C4-2B (cell line): ENCODE results near the gene PHACTR1.

ENCODE experiments used
- ZFX ChIP-seq: fragments of 450-650 bp; IDR thresholded peaks from 2 replicates; pipeline ENCODE4 v1.6.1; 2017
- TF ChIP-seq, protein P1 (sequence below): fragments of 450-650 bp; conservative IDR thresholded peaks from 2 replicates; pipeline ENCODE4 v1.5.1; 2017; ENCODE audit warnings: mild to moderate bottlenecking

DNA sequence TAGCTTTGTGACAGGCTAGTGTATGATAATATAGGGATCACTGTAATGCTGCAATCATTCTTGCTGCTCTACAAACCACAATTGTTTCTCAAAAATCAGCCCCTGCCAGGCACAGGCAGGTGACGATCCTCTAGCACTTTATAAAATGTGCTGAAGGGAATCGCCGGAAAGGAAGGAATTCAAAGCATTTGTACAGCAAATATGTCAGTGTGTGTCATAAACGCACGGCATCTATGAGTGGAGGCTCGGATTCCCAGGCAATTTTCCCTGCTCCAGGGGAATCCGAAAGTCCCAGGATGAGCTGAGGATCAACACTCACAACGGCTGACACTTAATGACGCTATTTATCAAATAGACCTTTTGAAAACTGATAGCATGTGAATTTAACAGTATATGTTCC is 1.4 kb downstream of the PHACTR1 start:
- TF ChIP-seq, protein P1, sequence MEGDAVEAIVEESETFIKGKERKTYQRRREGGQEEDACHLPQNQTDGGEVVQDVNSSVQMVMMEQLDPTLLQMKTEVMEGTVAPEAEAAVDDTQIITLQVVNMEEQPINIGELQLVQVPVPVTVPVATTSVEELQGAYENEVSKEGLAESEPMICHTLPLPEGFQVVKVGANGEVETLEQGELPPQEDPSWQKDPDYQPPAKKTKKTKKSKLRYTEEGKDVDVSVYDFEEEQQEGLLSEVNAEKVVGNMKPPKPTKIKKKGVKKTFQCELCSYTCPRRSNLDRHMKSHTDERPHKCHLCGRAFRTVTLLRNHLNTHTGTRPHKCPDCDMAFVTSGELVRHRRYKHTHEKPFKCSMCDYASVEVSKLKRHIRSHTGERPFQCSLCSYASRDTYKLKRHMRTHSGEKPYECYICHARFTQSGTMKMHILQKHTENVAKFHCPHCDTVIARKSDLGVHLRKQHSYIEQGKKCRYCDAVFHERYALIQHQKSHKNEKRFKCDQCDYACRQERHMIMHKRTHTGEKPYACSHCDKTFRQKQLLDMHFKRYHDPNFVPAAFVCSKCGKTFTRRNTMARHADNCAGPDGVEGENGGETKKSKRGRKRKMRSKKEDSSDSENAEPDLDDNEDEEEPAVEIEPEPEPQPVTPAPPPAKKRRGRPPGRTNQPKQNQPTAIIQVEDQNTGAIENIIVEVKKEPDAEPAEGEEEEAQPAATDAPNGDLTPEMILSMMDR, result no peak
- no peak for TF ChIP-seq ZFX
